ENCODE measurements around the gene CCDC178.
"Not testable (repeated sequence)": the region's sequence is repeated elsewhere in the genome, so short reads cannot be mapped to it uniquely, and the experiment has no call there.

CCDC178 gene

DNA sequence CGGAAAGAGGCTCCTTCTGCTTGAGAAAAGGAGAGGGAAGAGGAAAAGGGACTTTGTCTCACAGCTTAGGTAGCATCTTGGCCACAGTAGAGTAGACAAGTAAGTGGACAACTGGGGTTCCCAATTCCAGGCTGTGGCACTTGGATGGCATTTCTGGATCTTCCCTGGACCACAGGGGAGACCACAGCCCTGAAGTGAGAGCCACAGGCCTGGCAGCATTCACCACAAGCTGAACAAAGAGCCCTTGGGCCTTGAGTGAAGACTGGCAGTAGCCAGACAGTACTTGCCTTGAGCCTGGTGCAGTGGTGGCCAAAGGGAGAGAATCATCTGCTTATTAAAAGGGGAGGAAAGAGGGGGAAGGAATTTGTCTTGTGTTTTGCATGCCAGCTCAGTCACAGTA is 441.6 kb downstream of the CCDC178 start:
- H3K36me3 ChIP-seq (ENCODE audit: control insufficient read depth, insufficient read depth, low read length), result no peaks in the 10 kb centered on the region
- no peaks in the 10 kb centered on the region for H3K27me3 ChIP-seq (ENCODE audit: control insufficient read depth, insufficient read depth, low read length)
- no peak overlapping the region for H3K9ac ChIP-seq (ENCODE audit: low read length)
- H3K4me3 ChIP-seq (ENCODE audit: low read length), result no peak overlapping the region
- no peaks in the 10 kb centered on the region for H3K4me1 ChIP-seq (ENCODE audit: control insufficient read depth, insufficient read depth, low read length)
- no peak overlapping the region for H3K27ac ChIP-seq (ENCODE audit: low read depth, low read length)

DNA sequence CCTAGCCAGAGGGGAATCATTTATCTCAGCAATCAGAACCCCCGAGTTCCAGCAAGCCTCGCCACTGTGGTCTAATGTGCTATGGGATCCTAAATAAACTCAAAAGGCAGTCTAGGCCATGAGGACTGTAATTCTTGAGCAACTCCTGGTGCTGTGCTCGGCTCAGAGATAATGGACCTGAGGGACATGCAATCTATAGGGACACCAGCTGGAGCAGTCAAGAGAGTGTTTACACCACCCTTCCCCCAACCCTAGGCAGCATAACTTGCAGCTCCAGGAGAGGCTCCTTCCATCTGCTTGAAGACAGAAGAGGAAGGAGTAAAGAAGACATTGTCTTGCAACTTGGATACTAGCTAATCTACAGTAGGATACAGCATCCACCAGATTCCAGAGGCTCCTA is 442.2 kb downstream of the CCDC178 start:
- Histone ChIP-seq H3K36me3 (ENCODE audit: control insufficient read depth, insufficient read depth, low read length) (no peaks in the 10 kb centered on the region), H3K27me3 (ENCODE audit: control insufficient read depth, insufficient read depth, low read length) (no peaks in the 10 kb centered on the region), H3K27ac (ENCODE audit: low read depth, low read length) (no peak overlapping the region), H3K4me1 (ENCODE audit: control insufficient read depth, insufficient read depth, low read length) (no peaks in the 10 kb centered on the region), H3K9ac (ENCODE audit: low read length) (no peak overlapping the region), H3K4me3 (ENCODE audit: low read length) (no peak overlapping the region)

- no peak overlapping the region for H3K27ac ChIP-seq (ENCODE audit: low read depth, low read length)
- H3K36me3 ChIP-seq (ENCODE audit: control insufficient read depth, insufficient read depth, low read length), result no peaks in the 10 kb centered on the region
- H3K4me3 ChIP-seq (ENCODE audit: low read length), result no peak overlapping the region
- H3K9ac ChIP-seq (ENCODE audit: low read length), result no peak overlapping the region
- no peaks in the 10 kb centered on the region for H3K27me3 ChIP-seq (ENCODE audit: control insufficient read depth, insufficient read depth, low read length)
- H3K4me1 ChIP-seq (ENCODE audit: control insufficient read depth, insufficient read depth, low read length), result no peaks in the 10 kb centered on the region
These were observed 456.8 kb downstream of the CCDC178 start for GRCh38 chr18:32983721-32984120.

GRCh38 chr18:32980896-32981295 is 459.6 kb downstream of the CCDC178 start:
- H3K9ac ChIP-seq (ENCODE audit: low read length), result no peak overlapping the region
- H3K4me3 ChIP-seq (ENCODE audit: low read length), result no peak overlapping the region
- no peaks in the 10 kb centered on the region for H3K36me3 ChIP-seq (ENCODE audit: control insufficient read depth, insufficient read depth, low read length)
- H3K27me3 ChIP-seq (ENCODE audit: control insufficient read depth, insufficient read depth, low read length), result no peaks in the 10 kb centered on the region
- no peaks in the 10 kb centered on the region for H3K4me1 ChIP-seq (ENCODE audit: control insufficient read depth, insufficient read depth, low read length)
- no peak overlapping the region for H3K27ac ChIP-seq (ENCODE audit: low read depth, low read length)

DNA sequence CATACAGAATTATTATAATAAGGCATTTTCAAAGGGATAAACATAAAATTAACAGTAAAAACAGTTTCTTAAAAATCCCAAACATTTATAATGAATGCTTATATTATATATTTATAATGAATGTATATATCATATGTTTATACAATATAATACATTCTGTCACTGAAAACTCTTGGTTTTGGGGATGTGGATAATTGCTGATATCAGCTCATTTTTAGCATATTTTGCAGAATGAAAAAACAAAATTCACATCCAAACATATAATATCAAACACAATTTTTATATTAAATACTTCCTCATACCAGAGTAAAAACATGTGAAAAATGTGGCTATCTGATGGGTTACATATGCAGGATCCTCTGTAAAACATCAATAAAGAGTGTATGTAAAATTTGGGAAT is 465.0 kb downstream of the CCDC178 start:
- Histone ChIP-seq H3K4me3 (ENCODE audit: low read length) (no peak overlapping the region), H3K36me3 (ENCODE audit: control insufficient read depth, insufficient read depth, low read length) (no peaks in the 10 kb centered on the region), H3K4me1 (ENCODE audit: control insufficient read depth, insufficient read depth, low read length) (no peaks in the 10 kb centered on the region), H3K27me3 (ENCODE audit: control insufficient read depth, insufficient read depth, low read length) (no peaks in the 10 kb centered on the region), H3K27ac (ENCODE audit: low read depth, low read length) (no peak overlapping the region), H3K9ac (ENCODE audit: low read length) (no peak overlapping the region)

DNA sequence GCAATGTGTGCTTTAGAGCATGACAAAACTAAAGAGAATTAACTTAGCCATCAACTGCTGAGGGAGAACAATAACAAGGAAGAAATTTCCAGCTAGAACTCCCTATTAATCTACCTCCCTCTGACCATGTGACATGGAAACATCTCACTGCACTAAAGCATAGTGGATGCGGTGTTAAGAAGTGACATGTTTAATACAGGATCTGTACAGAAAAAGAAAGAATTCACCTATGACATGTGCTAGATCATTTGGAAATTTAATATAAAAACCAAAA is 465.4 kb downstream of the CCDC178 start:
- Histone ChIP-seq H3K36me3 (ENCODE audit: control insufficient read depth, insufficient read depth, low read length) (no peaks in the 10 kb centered on the region), H3K4me1 (ENCODE audit: control insufficient read depth, insufficient read depth, low read length) (no peaks in the 10 kb centered on the region), H3K9ac (ENCODE audit: low read length) (no peak overlapping the region), H3K27me3 (ENCODE audit: control insufficient read depth, insufficient read depth, low read length) (no peaks in the 10 kb centered on the region), H3K27ac (ENCODE audit: low read depth, low read length) (no peak overlapping the region), H3K4me3 (ENCODE audit: low read length) (no peak overlapping the region)

GRCh38 chr18:32974421-32975162 is 465.9 kb downstream of the CCDC178 start:
- H3K4me3 ChIP-seq (ENCODE audit: low read length), result no peak overlapping the region
- no peaks in the 10 kb centered on the region for H3K36me3 ChIP-seq (ENCODE audit: control insufficient read depth, insufficient read depth, low read length)
- H3K9ac ChIP-seq (ENCODE audit: low read length), result no peak overlapping the region
- no peaks in the 10 kb centered on the region for H3K4me1 ChIP-seq (ENCODE audit: control insufficient read depth, insufficient read depth, low read length)
- H3K27me3 ChIP-seq (ENCODE audit: control insufficient read depth, insufficient read depth, low read length), result no peaks in the 10 kb centered on the region
- no peak overlapping the region for H3K27ac ChIP-seq (ENCODE audit: low read depth, low read length)

- Histone ChIP-seq H3K9ac (ENCODE audit: low read length) (no peak overlapping the region), H3K4me3 (ENCODE audit: low read length) (no peak overlapping the region), H3K27me3 (ENCODE audit: control insufficient read depth, insufficient read depth, low read length) (no peaks in the 10 kb centered on the region), H3K36me3 (ENCODE audit: control insufficient read depth, insufficient read depth, low read length) (no peaks in the 10 kb centered on the region), H3K27ac (ENCODE audit: low read depth, low read length) (no peak overlapping the region), H3K4me1 (ENCODE audit: control insufficient read depth, insufficient read depth, low read length) (no peaks in the 10 kb centered on the region)
These were observed 472.3 kb downstream of the CCDC178 start for GRCh38 chr18:32968248-32968647.

DNA sequence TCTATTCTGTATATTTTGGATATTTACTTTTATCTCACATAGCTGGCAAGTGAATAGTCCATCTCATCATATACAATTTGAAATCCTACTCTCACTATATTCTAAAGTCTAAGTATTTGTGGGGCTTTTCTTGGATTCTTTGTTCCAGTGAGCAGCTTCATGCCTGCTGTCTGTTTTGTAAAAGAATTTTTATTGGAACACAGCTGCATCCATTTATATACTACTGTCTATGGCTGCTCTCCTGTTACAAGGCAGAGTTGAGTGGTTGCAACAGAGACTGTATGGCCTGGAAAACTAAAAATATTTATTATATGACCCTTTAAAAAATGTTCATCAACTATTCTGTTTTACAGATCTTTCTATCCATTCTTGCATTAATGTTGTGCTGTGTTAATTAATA is 474.4 kb downstream of the CCDC178 start:
- H3K9ac ChIP-seq (ENCODE audit: low read length), result no peak overlapping the region

DNA sequence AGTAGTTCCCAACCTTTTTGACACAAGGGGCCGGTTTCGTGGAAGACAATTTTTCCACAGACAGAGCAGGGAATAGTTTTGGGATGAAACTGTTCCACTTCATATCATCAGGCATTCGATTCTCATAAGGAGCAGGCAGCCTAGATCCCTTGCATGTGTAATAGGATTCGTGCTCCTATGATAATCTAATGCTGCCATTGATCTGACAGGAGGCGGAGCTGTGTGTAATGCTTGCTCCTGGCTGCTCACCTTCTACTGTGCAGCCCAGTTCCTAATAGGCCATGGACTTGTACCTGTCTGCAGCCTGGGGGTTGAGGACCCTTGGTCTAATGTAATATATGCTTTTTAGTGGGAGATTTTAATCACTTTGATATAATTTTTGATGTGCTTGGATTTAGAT is 479.0 kb downstream of the CCDC178 start:
- Histone ChIP-seq H3K4me3 (ENCODE audit: low read length) (no peak overlapping the region), H3K4me1 (ENCODE audit: control insufficient read depth, insufficient read depth, low read length) (no peaks in the 10 kb centered on the region), H3K36me3 (ENCODE audit: control insufficient read depth, insufficient read depth, low read length) (no peaks in the 10 kb centered on the region), H3K27ac (ENCODE audit: low read depth, low read length) (no peak overlapping the region), H3K27me3 (ENCODE audit: control insufficient read depth, insufficient read depth, low read length) (no peaks in the 10 kb centered on the region), H3K9ac (ENCODE audit: low read length) (no peak overlapping the region)

More for the DNA sequence above, 474.4 kb downstream of the CCDC178 start:
- Histone ChIP-seq H3K36me3 (ENCODE audit: control insufficient read depth, insufficient read depth, low read length) (no peaks in the 10 kb centered on the region), H3K27me3 (ENCODE audit: control insufficient read depth, insufficient read depth, low read length) (no peaks in the 10 kb centered on the region), H3K4me1 (ENCODE audit: control insufficient read depth, insufficient read depth, low read length) (no peaks in the 10 kb centered on the region), H3K4me3 (ENCODE audit: low read length) (no peak overlapping the region), H3K27ac (ENCODE audit: low read depth, low read length) (no peak overlapping the region)

GRCh38 chr18:32958746-32959145 is 481.8 kb downstream of the CCDC178 start:
- Histone ChIP-seq H3K36me3 (ENCODE audit: control insufficient read depth, insufficient read depth, low read length) (no peaks in the 10 kb centered on the region), H3K4me1 (ENCODE audit: control insufficient read depth, insufficient read depth, low read length) (no peaks in the 10 kb centered on the region), H3K27ac (ENCODE audit: low read depth, low read length) (no peak overlapping the region), H3K27me3 (ENCODE audit: control insufficient read depth, insufficient read depth, low read length) (no peaks in the 10 kb centered on the region), H3K4me3 (ENCODE audit: low read length) (no peak overlapping the region), H3K9ac (ENCODE audit: low read length) (no peak overlapping the region)

GRCh38 chr18:32956591-32957315 is 483.8 kb downstream of the CCDC178 start:
- Histone ChIP-seq H3K4me1 (ENCODE audit: control insufficient read depth, insufficient read depth, low read length) (no peaks in the 10 kb centered on the region), H3K4me3 (ENCODE audit: low read length) (no peak overlapping the region), H3K27me3 (ENCODE audit: control insufficient read depth, insufficient read depth, low read length) (no peaks in the 10 kb centered on the region), H3K36me3 (ENCODE audit: control insufficient read depth, insufficient read depth, low read length) (no peaks in the 10 kb centered on the region), H3K9ac (ENCODE audit: low read length) (no peak overlapping the region), H3K27ac (ENCODE audit: low read depth, low read length) (no peak overlapping the region)

DNA sequence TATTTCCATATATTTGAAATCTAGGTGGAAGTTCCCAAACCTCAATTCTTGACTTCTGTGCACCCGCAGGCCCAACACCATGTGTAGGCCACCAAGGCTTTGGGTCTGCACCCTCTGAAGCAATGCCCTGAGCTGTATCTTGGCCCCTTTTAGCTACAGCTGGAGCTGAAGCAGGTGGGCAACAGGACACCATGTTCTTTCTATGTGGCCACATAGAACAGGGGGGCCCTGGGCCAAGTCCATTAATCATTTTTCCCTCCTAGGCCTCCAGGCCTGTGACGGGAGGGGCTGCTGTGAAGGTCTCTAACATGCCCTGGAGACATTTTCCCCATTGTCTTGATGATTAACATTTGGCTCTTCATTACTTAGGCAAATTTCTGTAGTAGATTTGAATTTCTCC is 488.2 kb downstream of the CCDC178 start:
- H3K27me3 ChIP-seq (ENCODE audit: control insufficient read depth, insufficient read depth, low read length); H3K27ac ChIP-seq (ENCODE audit: low read depth, low read length); H3K4me3 ChIP-seq (ENCODE audit: low read length): not testable (repeated sequence)

More for the DNA sequence above, 488.2 kb downstream of the CCDC178 start:
- not testable (repeated sequence) for H3K4me1 ChIP-seq (ENCODE audit: control insufficient read depth, insufficient read depth, low read length); H3K36me3 ChIP-seq (ENCODE audit: control insufficient read depth, insufficient read depth, low read length); H3K9ac ChIP-seq (ENCODE audit: low read length)
